GM18873 (cell line): ENCODE data around the gene AKT2.

Experiments used
- ATAC-seq: cut with Tn5 transposase; IDR thresholded peaks from one replicate; pipeline ENCODE4 v1.9.1; 2021; ENCODE audit warnings: mild to moderate bottlenecking, moderate library complexity, moderate number of reproducible peaks; ENCODE audit not compliant: unreplicated experiment, low FRiP score

AKT2 gene

GRCh38 chr19:40274585-40275544 lies 10.3 kb downstream of the AKT2 start:
- no peak for ATAC-seq

DNA sequence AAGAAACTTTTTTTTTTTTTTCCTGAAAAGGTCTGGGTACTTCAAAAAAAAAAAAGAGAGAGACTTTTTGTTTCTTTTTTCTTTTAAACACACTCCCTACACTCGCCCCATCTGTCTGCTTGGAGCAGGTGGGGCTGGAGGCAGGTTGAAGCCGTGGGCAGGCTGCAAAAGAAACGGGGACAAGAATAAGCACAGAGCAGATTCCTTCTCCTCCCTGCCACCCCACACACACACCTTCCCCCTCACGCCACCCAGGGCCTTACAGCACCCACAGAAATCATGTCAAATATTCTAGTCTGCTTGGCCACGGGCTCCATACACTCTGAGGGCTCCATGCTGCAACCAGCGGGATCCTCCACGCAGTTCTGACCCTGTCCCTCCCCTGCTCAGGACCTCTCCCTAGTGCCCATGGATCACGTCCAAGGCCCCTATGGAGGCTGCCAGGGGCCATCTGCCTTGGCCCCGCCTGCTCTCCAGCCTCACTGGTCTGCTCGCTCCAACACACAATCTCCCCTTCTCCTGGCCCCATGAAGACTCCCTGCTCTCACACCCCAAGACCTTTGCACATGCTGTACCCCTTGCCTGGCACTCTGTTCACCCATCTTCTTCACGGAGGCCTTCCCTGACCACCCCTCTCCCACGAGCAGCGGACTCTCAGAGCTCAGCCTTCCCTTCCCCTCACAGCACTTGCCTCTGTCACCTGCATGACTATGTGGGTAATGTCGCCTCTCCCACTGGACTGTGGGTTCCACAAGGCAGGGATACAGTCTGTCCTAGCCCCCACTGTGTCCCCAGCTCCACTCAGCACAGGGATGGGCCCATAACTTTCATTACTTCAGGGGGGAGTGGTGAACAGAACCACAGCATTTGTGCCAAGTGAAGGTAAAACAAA lies 11.4 kb downstream of the AKT2 start:
- ATAC-seq: no peak

- no peak for ATAC-seq
Observed at GRCh38 chr19:40272261-40272660, 12.9 kb downstream of the AKT2 start.

- ATAC-seq: no peak
Observed at GRCh38 chr19:40271706-40272105, 13.4 kb downstream of the AKT2 start.

GRCh38 chr19:40270362-40271089 lies 14.6 kb downstream of the AKT2 start:
- ATAC-seq: no peak

DNA sequence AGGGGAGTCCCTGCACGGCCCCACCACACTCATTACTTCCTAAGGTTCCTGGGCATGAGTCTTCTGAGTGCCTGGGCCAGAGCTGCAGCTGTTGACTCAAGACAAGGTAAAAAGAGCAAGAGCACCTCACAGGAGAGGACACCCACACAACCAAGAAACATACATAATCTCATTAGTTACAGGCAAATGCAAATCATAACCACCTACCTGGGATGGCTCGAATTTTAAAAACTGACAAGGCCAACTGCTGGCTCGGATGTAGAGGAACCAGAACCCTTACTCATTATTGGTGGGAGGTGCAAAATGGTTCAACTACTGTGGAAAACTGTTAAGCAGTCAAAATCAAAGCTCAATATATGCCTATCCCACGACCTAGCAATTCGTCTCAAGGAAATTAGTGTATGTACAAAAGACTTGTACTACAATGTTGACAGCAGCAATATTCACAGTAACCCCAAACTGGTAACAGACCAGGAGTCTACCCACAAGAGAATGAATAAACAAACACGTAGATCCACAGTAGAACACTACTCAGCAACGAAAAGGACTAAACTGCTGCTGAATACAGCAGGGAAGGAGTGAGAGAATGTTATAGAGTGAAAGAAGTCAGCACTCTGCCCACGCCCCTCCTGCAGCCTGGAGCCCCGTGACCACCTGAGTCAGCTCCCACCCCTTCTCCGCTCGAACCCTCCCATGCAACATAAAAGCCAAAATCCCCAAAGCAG lies 15.8 kb downstream of the AKT2 start:
- ATAC-seq: no peak

DNA sequence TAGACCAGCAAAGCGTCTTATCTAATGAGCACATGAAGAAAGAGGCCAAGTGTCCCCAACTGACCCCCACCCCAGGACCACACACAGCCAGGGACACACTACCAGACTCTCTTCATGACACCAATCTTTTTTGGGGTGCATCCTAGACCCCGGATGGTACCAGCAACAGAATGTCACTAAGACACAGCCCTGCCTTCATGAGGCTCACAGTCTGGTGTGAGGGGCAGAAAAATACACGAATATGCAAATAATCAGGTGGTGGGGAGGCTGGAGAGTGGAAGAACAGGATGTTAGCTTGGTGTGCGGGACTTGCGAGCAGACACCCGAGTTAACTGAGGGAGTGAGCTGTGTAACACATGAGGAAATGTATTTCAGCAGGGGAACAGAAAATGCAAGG lies 17.5 kb downstream of the AKT2 start:
- no peak for ATAC-seq

DNA sequence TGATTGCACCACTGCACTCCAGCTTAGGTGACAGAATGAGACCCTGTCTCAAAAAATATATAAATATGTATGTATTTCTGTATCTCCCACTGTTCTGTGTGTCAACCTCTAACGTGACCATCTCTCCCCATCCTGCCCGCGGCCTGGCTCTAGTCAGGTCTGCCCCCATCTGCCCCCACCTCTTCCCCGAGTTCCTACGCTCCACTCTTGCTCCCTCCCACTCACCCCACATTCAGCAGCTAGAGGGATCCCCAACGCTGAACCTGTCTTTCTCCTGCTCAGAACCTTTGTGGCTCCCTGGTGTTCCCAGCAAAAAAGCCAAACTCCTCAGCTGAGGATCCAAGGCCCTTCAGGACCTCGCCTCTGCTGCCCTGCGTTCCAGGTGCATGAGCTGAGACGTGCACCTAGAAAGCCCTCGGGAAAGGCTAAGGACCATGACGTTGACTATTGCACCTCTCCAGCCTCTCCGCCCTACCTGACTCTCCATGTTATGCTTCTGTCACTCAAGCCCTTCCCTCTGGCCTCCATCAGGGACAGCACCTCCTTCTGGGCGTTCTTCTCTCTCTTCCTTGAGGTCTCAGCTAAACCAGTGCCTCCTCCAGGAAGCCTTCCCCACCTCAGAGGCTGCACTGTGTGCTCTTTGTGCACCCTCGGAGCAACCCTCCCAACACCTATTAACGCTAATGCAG lies 18.1 kb downstream of the AKT2 start:
- no peak for ATAC-seq

GRCh38 chr19:40266119-40266518 lies 19.0 kb downstream of the AKT2 start:
- ATAC-seq: no peak

GRCh38 chr19:40265763-40266099 lies 19.4 kb downstream of the AKT2 start:
- no peak for ATAC-seq

GRCh38 chr19:40265055-40265762 lies 19.9 kb downstream of the AKT2 start:
- ATAC-seq: no peak

DNA sequence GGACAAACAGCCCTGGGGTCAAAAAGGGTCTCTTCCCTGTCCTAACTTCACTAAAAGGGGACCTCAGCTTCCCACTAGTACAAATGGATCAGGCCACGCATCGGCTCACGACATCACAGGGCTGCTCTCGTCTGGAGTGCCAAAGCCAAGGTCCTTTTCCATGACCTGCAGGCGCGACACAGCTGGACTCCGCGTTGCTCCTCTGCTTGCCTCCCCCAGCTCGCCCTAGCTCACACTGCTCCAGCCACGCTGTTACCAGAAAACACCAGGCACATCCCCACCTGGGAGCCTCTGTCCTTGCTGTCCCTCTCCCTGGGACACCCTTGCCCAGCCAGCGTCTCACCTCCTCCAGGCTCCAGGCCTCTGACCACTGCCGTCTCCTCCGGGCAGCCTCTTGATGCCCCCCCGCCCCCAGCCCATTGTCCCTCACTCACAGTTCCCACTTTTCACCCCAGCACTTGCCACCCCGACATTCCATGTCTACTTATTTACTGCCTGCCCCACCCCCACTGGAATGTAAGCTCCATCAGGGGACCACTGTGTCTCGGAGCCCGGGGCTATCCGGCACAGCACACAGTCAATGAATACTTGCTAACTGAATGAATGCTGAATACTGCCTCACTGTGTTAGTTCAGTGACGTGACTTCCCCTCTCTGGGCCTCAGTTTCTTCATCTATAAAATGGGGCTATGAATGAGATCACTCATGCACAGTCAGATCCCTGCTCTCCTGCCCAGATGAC lies 20.7 kb downstream of the AKT2 start:
- ATAC-seq: no peak

- ATAC-seq: no peak
Observed at GRCh38 chr19:40263440-40264313, 21.5 kb downstream of the AKT2 start.

DNA sequence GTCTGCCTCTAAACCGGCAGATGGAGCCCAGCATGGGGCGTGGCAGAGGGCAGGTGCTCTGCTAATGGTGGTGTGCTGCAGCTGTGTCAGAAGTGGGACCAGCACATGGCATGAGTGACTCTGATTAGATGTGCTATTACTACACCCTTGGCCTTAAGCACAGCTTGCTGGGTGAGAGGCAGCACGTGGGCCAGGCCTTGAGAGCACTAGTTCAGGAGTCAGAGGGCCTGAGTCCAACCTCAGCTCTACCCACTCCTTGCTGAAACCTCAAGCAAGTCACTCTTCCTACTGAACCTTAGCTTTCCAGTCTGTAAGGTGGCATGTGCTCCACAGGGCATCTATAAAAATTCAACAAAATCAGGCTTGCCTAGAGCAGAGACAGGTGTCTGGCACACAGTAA lies 22.7 kb downstream of the AKT2 start:
- no peak for ATAC-seq

DNA sequence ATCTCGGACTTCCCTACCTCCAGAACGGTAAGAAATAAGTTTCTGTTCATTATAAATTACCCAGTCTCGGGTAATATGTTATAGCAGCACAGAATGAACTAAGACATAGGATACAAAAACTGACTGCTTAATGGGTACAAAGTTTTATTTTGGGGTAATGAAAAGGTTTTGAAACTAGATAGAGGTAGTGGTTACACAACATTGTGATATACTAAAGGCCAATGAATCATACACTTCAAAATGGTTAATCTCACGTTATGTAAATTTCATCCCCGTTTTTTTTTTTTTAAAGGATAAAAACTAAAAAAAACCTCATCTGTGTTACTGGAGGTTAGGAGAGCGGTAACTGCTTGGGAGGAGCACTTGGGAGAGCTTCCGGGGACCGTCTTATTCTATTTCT lies 23.5 kb downstream of the AKT2 start:
- ATAC-seq: no peak

- ATAC-seq: no peak
Observed at GRCh38 chr19:40257096-40257517, 28.0 kb downstream of the AKT2 start.

GRCh38 chr19:40256512-40256911 lies 28.6 kb downstream of the AKT2 start:
- ATAC-seq: no peak
